ENCODE results near the gene SDC3.

SDC3 gene

GRCh38 chr1:30903343-30904034 lies 5.1 kb downstream of the SDC3 start:
- DNase-seq, result no peak

GRCh38 chr1:30902593-30903290 lies 5.8 kb downstream of the SDC3 start:
- no peak for DNase-seq

- no peak for DNase-seq
These were observed 6.6 kb downstream of the SDC3 start for GRCh38 chr1:30901798-30902581.

GRCh38 chr1:30900931-30901560 lies 7.5 kb downstream of the SDC3 start:
- no peak for DNase-seq

GRCh38 chr1:30900486-30900885 lies 8.1 kb downstream of the SDC3 start:
- no peak for DNase-seq

GRCh38 chr1:30899577-30900389 lies 8.8 kb downstream of the SDC3 start:
- no peak for DNase-seq

- DNase-seq, result no peak
These were observed 10.3 kb downstream of the SDC3 start for GRCh38 chr1:30898031-30898815.

GRCh38 chr1:30896905-30897304 lies 11.7 kb downstream of the SDC3 start:
- no peak for DNase-seq

GRCh38 chr1:30895944-30896660 lies 12.5 kb downstream of the SDC3 start:
- DNase-seq, result no peak

GRCh38 chr1:30895382-30895943 lies 13.1 kb downstream of the SDC3 start:
- no peak for DNase-seq

- no peak for DNase-seq
These were observed 14.0 kb downstream of the SDC3 start for GRCh38 chr1:30894508-30894973.

- DNase-seq, result no peak
These were observed 14.6 kb downstream of the SDC3 start for GRCh38 chr1:30893776-30894507.

- no peak for DNase-seq
These were observed 15.9 kb downstream of the SDC3 start for GRCh38 chr1:30892671-30893073.

GRCh38 chr1:30891227-30891552 lies 17.4 kb downstream of the SDC3 start:
- no peak for DNase-seq

GRCh38 chr1:30890502-30891226 lies 17.9 kb downstream of the SDC3 start:
- DNase-seq, result no peak

GRCh38 chr1:30889511-30889910 lies 19.0 kb downstream of the SDC3 start:
- no peak for DNase-seq

- DNase-seq, result no peak
These were observed 19.6 kb downstream of the SDC3 start for GRCh38 chr1:30888975-30889374.

- DNase-seq, result no peak
These were observed 20.2 kb downstream of the SDC3 start for GRCh38 chr1:30888391-30888790.

Measured in cortex of kidney (tissue), 1 donor.